Measurements from ENCODE around the gene MYNN.

MYNN gene

GRCh38 chr3:169836078-169836941, 63.1 kb downstream of the MYNN start:
- DNase-seq: no peak

- DNase-seq: no peak
Observed at GRCh38 chr3:169836942-169837275, 63.7 kb downstream of the MYNN start.

GRCh38 chr3:169838511-169839030, 65.4 kb downstream of the MYNN start:
- DNase-seq: no peak
